HG02588 (cell line): ENCODE measurements around the gene AQR.
"Not testable (repeated sequence)": the region's sequence is repeated elsewhere in the genome, so short reads cannot be mapped to it uniquely, and the experiment has no call there.

Source experiments
- ATAC-seq: cut with Tn5 transposase; IDR thresholded peaks from one replicate; pipeline ENCODE4 v1.9.1; 2021; ENCODE audit warnings: mild to moderate bottlenecking, moderate library complexity; ENCODE audit not compliant: unreplicated experiment

Gene AQR

DNA sequence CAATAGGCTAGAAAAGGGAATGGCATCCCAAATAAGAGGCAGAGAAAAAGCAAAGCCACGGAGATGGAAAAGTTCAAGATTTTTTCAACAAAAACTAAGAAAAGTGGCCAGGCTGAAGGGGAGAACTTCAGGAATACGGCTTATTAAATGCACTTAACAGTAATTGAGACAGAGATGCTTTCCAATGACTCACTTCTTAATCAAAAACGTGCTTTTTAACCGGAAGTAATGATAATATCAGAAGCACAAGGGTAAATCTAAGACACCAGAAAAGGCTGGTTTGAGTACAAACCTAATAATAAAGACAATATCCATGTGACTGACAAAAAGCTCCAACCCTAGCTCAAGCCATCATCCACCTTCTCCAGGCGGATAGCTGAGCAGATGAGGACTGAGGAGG is 149.4 kb downstream of the AQR start:
- ATAC-seq = no peak

DNA sequence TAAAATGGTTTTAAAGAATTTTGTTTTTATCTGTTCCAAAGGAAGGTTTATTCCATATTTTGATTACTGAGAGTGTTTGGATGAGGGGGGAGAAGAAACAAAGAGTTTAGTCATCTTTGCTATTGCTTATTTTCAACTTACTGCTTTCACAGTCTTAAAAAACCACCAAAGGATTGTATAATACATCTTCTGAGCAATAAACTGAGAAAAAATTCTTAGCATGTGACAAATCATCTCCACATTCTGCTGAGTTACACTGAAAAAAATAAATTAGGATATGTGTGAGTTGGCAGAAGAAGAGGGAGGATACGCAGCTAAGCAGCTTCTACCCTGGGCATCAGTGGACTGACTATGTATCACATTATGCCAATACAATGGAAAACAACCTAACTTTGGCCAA is 151.0 kb downstream of the AQR start:
- ATAC-seq = no peak

DNA sequence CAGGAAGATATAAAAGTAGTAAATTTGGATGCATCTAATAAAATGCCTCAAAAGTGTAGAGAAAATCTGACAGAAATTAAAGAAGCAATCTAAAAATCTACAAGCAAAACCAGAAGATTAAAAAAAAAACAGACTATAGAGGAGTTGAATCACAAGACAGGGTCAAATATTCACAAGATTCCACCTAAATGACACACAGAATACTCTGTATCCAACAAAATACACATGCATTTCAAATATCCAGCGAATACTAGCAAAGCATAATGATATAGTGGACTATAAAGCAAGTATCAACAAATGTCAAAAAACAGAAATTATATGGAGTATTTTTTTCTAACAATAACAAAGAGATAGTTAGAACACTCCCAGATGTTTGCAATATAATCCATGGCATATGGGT is 153.7 kb downstream of the AQR start:
- ATAC-seq = no peak

DNA sequence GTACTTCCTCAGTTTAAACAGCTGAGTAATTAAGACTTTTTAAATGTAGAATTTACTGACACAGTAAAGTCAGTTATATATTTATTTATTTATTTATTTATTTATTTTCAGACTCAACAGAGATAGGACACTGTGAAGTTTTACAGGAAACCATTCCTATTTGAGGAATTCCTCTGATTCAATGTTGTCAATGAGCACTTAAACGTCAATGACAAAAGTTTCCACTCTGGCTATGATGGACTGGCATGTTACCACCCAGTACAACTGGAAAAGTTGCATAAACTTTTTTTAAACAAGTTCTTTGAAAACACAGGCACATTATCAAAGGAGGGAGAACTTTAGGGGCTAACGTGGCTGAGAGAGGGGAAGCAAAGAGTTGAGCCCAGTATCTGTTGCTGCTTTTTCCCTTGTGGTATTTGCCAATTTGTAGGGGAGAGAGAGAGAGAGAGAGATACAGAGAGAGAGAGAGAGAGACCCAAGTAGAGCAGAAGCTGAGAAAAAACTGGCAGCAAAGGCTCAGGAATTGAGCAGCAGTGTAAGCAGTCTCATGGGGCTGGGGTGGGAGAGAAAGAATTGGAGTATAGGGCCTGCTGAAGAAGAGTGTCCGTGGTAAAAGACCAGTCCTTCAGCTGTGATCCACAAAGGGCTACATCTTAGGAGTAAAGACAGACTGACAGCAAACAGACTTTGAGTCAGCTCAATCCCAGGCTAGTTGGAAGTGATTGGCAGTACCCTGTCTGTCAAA is 155.9 kb downstream of the AQR start:
- ATAC-seq = no peak

- not testable (repeated sequence) for ATAC-seq
Observed at GRCh38 chr15:34812868-34813365, 156.6 kb downstream of the AQR start.

DNA sequence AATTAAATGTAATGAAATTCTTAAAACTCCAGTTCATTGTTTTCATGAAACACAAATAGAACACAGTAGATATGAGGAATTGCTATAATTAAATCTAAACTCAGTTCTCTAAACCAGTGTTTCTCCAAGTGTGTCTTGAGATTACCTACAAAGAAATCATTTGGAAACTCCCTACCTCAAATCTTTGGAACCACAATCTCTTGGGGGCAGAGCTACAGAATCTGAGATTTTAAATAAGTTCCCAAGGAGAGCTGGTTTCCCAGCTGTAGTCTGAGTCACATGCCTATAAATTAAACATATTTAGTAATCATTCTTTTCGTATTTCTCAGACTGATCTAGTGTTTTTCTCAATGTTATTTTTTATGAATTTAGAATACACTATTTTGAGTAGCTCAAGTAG is 157.2 kb downstream of the AQR start:
- no peak for ATAC-seq

DNA sequence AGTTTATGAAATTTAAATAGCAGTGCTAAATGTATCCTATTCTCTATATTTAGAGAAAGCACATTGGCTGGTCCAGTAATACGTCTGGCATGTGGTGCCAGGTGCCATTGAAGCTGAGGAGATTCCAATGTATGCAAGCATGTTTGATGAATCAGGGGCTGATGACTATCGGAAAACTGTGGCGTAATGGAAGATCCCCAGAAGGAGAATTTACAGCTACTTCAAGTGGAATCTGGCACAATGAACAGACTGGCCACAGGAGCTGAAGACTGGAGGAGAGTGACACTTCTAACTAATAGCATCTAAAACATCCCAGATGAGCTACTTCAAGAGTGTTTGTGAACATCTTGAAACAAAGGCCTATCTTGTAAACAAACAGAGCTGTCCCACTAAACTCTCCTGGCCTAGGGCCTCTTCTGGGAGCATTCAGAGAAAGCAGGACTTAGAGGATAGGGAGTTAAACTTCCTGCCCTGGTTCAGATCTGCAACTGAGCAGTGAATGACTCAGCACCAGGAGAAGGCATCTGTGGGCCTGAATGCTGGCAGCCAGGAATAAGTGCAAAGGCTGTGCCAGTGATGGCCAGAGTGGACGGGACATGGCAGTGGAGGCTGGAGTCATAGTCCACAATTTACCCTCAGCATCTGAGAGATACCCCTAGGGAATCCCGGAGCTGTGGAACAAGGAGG is 159.0 kb downstream of the AQR start:
- no peak for ATAC-seq

GRCh38 chr15:34809186-34809585 is 160.4 kb downstream of the AQR start:
- no peak for ATAC-seq

DNA sequence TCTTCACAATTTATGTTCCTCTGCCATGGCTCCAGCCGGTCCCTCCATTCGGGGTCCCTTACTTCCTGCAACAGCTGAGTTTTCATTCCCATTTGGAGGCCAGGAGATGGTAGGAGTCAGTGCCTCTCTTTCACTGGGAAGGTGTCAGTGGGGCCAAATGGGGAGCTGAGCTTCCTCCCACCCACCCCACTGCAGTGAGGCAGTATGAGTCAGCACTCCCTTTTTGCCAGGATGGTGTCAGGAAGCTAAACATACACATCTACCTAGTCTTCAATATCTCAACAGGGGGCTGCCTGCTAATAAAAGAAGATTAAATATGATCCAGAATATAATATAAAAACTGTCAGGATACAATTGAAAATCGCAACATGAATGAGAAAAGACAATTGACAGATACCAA is 161.5 kb downstream of the AQR start:
- ATAC-seq = no peak

DNA sequence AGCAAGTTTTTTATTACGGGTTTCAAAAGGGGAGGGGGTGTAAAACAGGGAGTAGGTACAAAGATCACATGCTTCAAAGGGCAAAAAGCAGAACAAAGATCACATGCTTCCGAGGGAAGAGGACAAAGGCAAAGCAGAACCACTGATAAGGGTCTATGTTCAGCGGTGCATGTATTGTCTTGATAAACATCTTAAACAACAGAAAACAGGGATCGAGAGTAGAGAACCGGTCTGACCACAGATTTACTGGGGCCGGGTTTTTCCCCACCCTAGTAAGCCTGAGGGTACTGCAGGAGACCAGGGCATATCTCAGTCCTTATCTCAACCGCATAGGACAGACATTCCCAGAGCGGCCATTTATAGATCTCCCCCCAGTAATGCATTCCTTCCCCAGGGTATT is 162.3 kb downstream of the AQR start:
- ATAC-seq = not testable (repeated sequence)

DNA sequence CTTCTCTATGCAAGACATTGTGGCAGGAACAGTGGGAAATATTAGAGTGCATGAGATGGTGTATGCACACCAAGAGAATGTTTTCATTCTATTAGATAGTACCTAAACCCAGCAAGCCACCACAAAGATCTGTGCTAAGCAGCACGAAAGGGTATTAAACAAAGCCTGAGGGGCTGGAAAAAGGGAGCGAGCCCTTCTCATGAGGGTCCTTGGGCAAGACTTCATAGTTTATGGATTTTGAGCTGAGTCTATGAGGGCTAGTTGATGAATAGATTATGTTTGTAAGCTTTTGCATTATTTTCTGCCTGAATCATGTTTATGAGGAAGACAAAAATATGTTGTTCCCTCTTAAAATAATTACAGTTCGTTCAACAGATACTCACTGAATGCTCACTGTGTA is 164.8 kb downstream of the AQR start:
- no peak for ATAC-seq

DNA sequence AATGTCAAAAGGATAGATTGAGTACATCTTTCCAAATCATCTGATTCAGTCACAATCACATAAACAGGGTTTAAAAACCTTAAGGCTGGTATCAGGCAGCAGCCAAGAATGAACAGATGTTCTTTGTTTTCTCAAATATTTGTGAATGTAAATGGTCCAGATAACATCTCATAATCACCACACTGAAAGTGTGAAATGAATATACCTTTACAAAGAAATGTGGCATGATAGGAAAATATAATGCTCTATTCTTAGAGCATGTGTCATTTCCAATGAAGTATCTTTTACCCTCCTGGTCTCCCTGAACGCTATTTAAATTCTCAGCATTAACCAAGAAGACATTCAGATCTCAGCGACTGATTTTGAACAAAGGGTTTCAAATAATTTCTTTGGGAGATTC is 165.4 kb downstream of the AQR start:
- no peak for ATAC-seq

DNA sequence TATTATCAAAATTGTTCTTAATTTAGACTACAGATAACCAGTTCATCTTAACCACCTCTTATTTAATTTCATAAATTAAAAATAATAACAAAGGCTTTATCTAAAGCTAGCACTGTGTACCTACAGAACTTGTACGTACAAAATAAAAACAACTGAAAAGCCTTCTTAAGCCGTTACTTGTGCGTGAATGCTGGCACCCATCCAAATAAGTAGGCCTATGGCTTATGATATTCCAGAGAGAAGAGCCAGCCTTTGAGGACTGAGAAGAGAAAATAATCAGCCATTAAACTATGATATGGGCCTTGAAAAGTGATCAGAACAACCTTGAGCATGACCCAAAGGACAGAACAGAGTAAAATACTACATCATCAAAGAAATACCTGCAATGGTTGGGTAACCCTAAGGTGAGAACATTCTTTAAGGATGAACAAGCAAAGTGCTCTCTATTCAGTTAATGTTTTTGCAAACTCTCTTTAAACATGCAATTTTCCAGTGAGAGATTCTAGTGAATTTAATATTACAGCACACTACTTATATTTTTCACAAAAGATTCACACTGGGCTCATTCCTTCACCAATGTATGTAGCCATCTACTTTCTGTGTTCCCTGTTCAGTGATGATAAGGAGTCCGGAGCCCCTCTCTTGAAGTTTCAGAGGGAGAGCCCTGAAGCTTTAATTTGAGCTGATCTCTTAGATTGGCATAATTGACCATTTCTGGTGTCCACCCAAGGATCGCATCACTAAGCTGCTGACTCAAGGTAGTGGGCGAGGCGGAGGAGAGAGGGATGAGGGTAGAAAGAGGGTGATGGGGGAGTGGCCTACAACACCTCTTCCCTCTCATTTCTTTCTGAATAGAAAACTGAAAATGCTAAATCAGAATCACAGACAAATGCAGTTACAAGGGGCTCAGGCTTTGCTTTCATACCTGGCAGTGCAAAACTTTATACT is 166.5 kb downstream of the AQR start:
- no peak for ATAC-seq

DNA sequence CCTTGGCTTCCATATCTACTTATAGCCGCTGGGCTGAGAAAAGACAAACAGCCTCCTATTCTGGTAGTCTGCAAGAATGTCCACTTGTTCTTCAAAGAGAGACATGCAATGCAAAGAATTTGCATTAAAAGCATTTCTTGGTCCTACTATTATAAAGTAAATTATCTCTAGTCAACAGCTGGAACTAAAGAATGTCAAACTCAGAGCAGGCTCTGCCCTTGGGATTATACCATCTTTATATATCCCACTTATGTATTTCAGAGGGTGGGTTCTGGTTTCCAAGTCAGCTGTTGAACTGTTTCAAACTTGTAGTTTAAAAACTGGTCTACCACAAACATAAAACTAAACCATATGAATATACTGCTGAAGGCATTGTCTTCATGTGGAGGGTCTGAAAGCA is 167.2 kb downstream of the AQR start:
- no peak for ATAC-seq
